CD4-positive, alpha-beta T cell treated with Interleukin-1 beta for 1 hour (primary cell): ENCODE results near the gene RNF5.
"Not testable (repeated sequence)": the region's sequence is repeated elsewhere in the genome, so short reads cannot be mapped to it uniquely, and the experiment has no call there.

Source experiments
- DNase-seq, 2 donors: peaks; one replicate each; pipeline ENCODE4 v3.0.0-alpha.2; 2020 to 2022

RNF5 gene

DNA sequence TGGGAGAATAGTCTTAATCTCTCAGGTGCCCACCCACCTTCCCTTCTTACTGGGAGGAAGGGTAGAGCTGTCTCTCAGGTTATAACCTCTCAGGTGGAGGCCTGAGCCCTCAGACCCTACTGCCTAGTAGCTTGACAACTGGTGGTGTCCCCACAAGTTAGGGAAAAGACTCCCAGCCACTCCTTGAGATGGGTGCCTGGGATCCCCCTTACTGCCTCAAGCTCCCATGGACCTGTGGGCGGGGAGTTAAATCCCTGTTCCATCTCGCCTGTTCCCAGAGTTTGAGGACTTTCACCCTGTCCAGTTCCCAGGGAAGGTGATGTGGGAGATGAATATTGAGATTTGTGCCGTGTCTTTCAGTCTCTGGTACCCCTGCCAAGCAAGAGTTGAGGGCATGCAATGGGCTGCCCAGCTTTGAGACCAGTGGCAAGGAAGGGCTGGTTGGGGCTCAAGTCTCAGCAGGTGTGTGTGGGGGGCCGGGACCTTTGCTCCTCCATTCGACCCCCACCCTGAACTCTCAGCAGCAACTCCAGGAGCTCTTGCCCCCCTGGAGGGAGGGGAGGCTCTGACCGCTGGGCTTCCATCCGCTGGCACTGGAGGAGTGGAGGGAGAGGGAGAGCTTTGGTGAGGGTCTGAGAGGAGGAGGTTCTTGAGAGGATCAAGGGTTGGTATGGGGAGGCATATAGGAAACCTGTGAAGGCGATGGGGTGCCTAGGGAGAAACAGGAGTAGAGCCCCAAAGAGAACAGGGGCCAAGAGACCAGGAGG is 12.9 kb downstream of the RNF5 start:
- DNase-seq = no peak

DNA sequence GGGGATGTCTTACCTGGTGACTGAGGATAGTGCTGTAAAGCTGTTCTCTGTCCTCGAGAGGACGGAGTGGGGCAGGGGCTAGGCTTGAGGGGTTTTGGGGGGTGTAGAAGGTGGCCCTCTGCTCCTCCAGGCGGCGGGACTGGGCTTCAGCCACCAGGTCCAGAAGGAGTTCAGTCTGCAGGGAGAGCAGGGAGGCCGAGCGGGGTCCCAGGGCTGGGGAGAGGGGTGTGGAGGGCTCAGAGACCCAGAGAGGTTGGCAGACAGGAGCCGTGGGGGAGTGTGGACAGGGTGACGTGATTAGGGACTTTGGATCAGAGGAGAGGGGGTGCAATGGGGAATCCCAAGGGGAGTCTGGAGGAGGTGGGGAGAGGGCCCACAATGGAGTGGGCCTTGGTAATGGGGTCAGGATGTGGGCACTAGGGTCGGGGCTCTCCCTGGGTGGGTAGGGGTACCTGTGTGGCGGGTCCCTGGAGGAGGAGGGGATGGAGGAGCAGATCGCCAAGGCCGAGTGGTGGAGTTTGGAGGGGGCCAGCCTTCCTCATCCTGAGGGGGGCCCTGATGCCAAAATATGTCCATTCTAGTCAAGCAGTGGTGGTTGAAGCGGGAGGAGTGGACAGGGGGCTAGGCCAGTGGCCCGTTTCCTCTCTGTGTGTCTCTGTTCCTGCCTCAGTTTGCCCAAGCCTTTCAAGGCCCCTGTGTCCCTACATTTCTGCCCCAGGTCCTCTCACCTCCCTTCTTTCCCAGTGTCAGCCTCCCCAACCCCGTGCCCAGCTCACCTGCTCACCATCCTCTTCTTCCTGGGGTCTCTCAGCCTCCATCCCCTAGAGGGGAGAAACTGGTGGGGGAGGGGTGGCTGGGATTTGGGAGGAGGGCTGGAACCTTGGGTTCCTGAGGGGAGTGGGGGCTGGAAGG is 13.7 kb downstream of the RNF5 start:
- DNase-seq = peak; percentile 54 to 65

- peak; percentile 60 to 63 for DNase-seq
Measured at GRCh38 chr6:32192608-32193039, 14.4 kb downstream of the RNF5 start, which contains the start of gene GPSM3. Gene GPSM3, minus strand, starts transcription at chr6:32192643. Its CDS starts 130 bp downstream, at chr6:32192513.

DNA sequence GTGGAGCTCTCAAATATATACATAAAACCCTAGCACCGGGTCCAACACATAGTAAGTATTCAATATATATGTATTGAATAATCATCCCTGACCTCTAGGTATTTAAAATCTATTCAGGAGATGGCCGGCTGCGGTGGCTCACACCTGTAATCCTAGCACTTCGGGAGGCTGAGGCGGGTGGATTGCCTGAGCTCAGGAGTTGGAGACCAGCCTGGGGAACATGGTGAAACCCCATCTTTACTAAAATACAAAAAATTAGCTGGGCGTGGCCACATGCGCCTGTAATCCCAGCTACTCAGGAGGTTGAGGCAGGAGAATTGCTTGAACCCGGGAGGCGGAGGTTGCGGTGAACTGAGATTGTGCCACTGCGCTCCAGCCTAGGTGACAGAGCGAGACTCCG is 14.9 kb downstream of the RNF5 start:
- not testable (repeated sequence) for DNase-seq

DNA sequence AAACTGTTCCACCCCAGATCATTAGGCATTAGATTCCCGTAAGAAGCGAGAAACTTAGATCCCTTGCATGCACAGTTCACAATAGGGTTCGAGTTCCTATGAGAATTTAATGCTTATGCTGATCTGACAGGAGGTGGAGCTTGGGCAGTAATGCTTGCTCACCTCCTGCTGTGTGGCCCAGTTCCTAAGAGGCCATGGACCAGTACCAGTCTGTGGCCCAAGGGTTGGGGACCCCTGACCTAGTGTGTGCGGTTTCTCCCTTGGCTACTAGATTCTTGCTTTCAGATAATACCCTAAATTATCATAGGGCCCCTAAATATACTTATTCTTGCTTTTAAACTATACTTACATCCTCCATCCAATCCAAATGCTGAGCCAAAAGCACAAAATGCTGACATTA is 16.2 kb downstream of the RNF5 start:
- no peak for DNase-seq

- DNase-seq = peak in 1 of 2 donors; percentile 50
Measured at GRCh38 chr6:32194825-32195651, 16.8 kb downstream of the RNF5 start.

GRCh38 chr6:32195652-32195901 is 17.4 kb downstream of the RNF5 start:
- DNase-seq = peak; percentile 100

DNA sequence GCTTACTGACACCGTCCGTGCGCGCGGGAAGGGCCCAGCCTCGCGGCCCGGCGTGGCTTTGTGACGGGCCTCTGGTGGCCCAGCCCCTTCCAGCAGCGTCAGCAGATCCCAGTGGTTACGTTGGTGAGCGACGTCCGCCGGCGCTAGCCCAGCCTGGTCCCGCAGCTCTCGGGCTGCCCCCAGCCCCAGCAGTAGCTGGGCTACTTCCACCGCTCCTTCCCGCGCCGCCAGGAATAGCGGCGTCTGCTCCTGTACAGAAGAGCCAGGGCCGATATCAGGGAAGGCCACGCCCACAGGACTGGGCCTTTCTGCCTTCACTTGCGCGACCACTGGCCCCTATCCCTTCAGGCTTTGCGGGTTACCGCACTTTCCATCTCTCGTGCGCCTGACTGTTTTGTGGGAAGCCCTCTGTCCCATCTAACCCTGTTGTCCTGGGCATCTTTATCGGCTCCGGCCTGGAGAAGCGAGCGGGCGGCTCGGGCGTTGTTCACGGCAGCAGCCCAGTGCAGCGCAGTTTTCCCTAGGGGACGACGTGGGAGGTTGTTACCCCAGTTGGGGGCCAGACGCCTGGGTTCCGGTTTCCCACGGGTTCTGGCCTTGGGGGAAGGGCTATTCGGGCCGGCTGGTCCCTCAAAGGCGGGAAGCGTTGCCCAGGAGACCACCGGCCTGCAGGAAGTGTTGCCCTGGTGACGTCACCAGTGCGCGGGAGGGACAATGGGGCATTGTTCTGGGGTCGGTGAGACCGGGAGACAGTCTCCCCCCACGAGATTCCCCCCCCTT is 17.9 kb downstream of the RNF5 start:
- peak; percentile 78 to 88 for DNase-seq

DNA sequence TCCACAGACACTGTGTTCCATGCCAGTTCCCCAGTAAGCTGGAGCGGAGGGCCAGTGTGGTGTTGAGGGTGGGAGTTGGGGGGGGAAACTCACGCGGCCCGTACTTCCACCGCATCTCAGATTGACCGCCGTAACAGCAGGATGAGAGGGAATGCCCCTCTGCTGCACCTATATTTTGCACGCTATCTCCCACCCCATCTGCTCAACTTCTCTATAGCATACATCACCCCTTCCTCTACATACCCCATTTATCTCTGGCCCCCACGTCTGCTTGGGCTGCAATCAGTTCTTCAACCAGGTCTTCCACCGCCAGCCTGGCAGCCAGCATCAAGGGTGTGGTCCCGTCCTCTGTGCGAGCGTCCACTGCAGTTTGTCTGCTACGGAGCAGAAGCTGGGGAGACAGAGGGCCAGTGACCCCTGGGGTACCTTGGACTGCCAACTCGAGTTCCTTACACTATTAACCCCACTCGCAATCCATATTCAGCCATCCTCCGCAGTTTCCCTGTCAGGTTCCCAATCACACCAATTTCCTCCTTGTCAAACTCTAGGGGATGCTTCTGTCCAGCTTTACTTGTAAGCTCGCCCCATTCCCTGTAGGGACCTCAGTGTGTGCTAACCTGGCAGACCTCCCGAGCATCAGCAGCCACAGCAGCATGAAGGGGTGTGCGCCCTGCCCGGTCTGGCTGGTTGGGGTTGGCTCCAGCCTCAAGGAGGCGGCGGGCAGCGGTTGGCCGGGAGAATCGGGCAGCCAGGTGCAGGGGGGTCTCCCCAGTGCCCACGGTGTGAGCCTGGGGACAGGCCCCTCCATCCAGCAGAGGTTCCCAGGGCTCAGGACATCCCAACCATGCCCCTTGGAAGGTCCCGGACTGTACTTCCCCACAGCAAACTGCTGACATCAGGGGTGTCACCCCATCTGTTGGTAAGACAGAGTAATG is 18.7 kb downstream of the RNF5 start:
- peak in 1 of 2 donors; percentile 62 for DNase-seq

DNA sequence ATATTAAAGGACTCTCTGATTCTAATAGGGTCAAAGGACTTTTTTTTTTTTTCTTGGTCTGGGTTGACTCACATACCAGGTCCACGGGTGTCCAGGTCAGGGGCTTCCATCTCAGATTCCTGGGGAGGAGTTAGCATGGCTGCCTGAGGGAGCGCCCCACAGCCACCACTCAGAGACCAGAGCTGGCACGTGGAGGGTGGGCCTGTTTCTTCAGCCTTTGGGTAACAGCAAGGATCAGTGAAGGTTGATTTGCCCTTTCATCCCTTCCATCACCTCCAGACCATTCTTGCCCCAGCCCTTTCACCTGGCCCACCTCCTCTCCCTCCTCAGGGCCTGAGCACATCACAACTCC is 20.1 kb downstream of the RNF5 start:
- no peak for DNase-seq

GRCh38 chr6:32198866-32199265 is 20.7 kb downstream of the RNF5 start:
- DNase-seq = no peak

DNA sequence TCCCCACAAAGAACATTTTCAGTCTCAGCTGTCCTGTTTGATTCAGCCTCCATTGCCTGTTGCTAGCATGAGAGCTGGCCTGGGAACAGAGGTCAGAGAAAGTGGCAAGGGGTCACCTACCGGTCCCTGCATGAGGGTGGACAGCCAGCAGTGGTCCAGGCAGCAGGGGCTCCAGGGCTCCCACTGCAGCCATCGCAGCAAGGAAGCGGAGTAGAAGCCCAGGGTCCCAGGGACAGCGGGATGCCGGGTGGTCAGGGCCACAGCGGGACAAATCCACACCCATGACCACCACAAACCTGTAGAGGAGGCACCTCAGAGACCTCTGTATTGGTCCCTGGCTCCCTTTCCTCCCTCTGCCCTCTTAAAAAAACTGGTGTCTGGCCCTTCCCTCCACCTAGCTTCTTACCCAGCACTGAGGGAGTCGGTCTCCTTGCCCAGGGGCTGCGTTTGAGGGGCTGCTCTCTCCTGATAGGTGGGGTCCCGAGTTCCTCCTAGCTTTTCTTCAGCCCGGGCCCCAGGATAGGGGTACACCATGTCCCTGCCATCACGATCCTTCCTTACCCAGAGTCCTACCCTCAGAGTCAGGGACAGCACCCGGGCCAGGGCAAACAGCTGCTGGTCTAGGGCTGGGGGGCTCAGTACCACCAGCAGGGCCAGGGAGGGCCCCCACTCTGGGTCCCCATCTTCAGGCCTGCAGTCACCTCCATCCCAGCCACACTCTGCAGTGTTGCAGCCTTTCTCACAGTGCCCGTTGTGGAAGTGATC is 22.7 kb downstream of the RNF5 start:
- no peak for DNase-seq

GRCh38 chr6:32202186-32202585 is 24.0 kb downstream of the RNF5 start:
- DNase-seq = no peak

GRCh38 chr6:32203426-32204267 is 25.4 kb downstream of the RNF5 start:
- DNase-seq = no peak

GRCh38 chr6:32204268-32204715 is 26.1 kb downstream of the RNF5 start:
- no peak for DNase-seq

- no peak for DNase-seq
Measured at GRCh38 chr6:32208996-32209395, 30.8 kb downstream of the RNF5 start.

DNA sequence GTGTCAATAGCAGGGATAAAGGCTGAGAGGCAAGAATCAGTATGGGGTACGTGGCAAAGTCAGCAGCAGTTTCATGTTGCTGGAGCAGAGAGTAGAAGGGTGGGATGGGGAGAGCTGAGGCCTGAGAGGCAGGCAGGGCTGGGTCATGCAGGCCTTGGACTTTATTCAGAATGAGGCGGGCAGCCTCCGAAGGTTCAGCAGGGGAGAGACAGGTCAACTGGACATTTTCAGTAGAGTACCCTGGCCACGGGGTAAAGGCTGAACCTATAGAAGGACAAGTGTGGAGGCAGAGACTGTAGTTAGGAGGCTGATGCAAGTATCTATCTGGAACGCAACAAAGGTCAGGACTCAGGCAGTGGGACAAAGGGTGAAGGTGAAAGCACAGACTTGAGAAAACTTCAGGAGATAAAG is 32.0 kb downstream of the RNF5 start:
- DNase-seq = no peak

- not testable (repeated sequence) for DNase-seq
Measured at GRCh38 chr6:32211432-32211831, 33.2 kb downstream of the RNF5 start.

DNA sequence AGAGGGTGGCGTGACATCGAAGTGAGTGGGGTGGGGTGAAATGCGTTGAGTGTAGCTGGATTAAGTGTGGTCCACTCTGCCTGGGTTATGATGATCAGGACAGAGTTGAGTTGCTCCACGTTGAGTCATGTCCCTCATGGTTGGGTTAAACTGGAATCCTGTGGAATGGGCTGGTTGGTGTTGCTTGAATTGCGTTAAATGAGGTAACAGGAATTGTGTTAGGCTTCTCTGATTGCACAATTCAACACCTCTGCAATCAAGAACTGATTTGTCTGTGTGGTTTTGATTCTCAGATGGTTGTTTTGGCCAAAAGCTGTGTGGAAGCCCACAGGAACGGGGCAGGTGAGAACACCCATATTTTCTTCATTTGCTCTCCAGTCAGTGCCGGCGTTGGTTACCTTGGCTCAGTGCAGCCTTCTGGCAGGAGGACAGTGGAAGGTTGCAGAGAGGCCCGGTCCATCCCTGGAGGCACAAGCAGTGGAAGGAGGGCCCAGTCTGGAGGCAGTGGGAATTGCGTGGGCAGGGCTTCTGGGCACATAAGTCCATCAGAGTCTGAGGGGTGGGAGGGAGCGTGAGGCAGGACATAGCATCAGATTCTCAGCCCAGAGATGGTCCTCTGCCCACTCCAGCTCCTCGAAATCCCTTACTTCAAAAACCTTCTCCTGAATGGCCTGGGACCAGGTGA is 34.0 kb downstream of the RNF5 start:
- DNase-seq = no peak
